GM12878 (cell line): Measurements from ENCODE around the gene MLLT3. TPM values are rescaled to one million over a fixed set of nuclear protein-coding genes. Genes with fewer than 3 reads are reported as not detected.

Experiments used
- ATAC-seq: fragments of 200-7000 bp; cut with Tn5 transposase; 3 replicates; pipeline ENCODE4 v1.9.1; 2020; ENCODE audit warnings: mild to moderate bottlenecking, moderate library complexity
- BruUV-seq: library from RNA; stranded (reverse); fragments of 400-500 nt; replicated peaks from 2 replicates; lab custom pipeline; 2021; lab: Mats Ljungman, UMichigan
- CTCF ChIA-PET: fragments of 300-600 bp; sonication (Branson Sonifier 250); formaldehyde crosslinking; extraction: SDS; loops from one replicate; lab custom pipeline; 2021; ENCODE audit warnings: inconsistent platforms; lab: Yijun Ruan, JAX
- POLR2A ChIA-PET: fragments of 350-600 bp; formaldehyde crosslinking; extraction: SDS; loops from one replicate; lab custom pipeline; 2021; ENCODE audit warnings: inconsistent platforms; lab: Charles Lee
- RAD21 ChIA-PET: fragments of 300-600 bp; sonication (Branson Sonifier 250); formaldehyde crosslinking; loops from one replicate; lab custom pipeline; 2023; ENCODE audit warnings: antibody characterized with exemption; ENCODE audit not compliant: unreplicated experiment; lab: Charles Lee
- SMC1A ChIA-PET: fragments of 300-600 bp; sonication (Branson Sonifier 250); formaldehyde crosslinking; loops from one replicate; lab custom pipeline; 2023; ENCODE audit not compliant: unreplicated experiment, uncharacterized antibody; lab: Charles Lee
- DNase-seq: peaks from one replicate; pipeline ENCODE4 v3.0.0-alpha.2; 2011; ENCODE audit warnings: low read depth, low spot score
- FAIRE-seq: peaks from 3 replicates; lab custom pipeline; 2011; peaks lifted over from hg19 to GRCh38; lab: Jason Lieb, UNC
- H2AFZ ChIP-seq: 2 replicates; pipeline ENCODE4 v1.6.0; 2011; ENCODE audit warnings: low read depth, low read length, control low read depth; ENCODE audit not compliant: control insufficient read depth
- H3K27ac ChIP-seq: 2 replicates; pipeline ENCODE4 v1.5.1; 2011; ENCODE audit warnings: control low read depth; ENCODE audit not compliant: control insufficient read depth, insufficient read depth
- H3K27me3 ChIP-seq, 2 experiments: replicated peaks in 1 of 2; 2 replicates each; pipeline versions ENCODE4 v1.6.0 to v1.6.1; 2011; ENCODE audit warnings: low read length in 1 of 2; ENCODE audit not compliant: control insufficient read depth in 2 of 2, insufficient read depth in 2 of 2
- H3K36me3 ChIP-seq, 2 experiments: 2 replicates each; pipeline ENCODE4 v1.5.1; 2011; ENCODE audit warnings: low read length in 1 of 2; ENCODE audit not compliant: control insufficient read depth in 2 of 2, insufficient read depth in 2 of 2
- H3K4me1 ChIP-seq: 2 replicates; pipeline ENCODE4 v1.6.1; 2011; ENCODE audit warnings: mild to moderate bottlenecking, low read length, moderate library complexity, mixed read lengths; ENCODE audit not compliant: control insufficient read depth, insufficient read depth
- H3K4me2 ChIP-seq: 2 replicates; pipeline ENCODE4 v1.6.0; 2011; ENCODE audit warnings: control low read depth; ENCODE audit not compliant: control insufficient read depth, insufficient read depth
- H3K4me3 ChIP-seq: fragments of 200-600 bp; sonication (generic); 2 replicates; pipeline ENCODE4 v1.5.1; 2016
- H3K79me2 ChIP-seq: 2 replicates; pipeline ENCODE4 v1.6.0; 2011; ENCODE audit warnings: low read length; ENCODE audit not compliant: control insufficient read depth, insufficient read depth
- H3K9ac ChIP-seq: 2 replicates; pipeline ENCODE4 v1.8.0; 2011; ENCODE audit warnings: low read length, control low read depth, mixed read lengths; ENCODE audit not compliant: control insufficient read depth, insufficient read depth
- H3K9me3 ChIP-seq: replicated peaks from 3 replicates; pipeline ENCODE4 v1.5.1; 2011; ENCODE audit warnings: mild to moderate bottlenecking, low read length; ENCODE audit not compliant: control insufficient read depth, insufficient read depth
- H4K20me1 ChIP-seq: 2 replicates; pipeline ENCODE4 v1.6.0; 2011; ENCODE audit not compliant: control insufficient read depth, insufficient read depth
- CEBPZ ChIP-seq: fragments of 150-350 bp; IDR thresholded peaks from 2 replicates; pipeline ENCODE4 v1.6.1; 2016; ENCODE audit warnings: low read depth, low read length
- E2F4 ChIP-seq: IDR thresholded peaks from 2 replicates; pipeline ENCODE4 v1.6.1; 2012; ENCODE audit warnings: low read depth, low read length, improper control_type of control experiment
- FOS ChIP-seq: IDR thresholded peaks from 3 replicates; pipeline ENCODE4 v1.6.1; 2011; ENCODE audit warnings: borderline replicate concordance; ENCODE audit not compliant: insufficient read length; ENCODE audit errors: extremely low read depth
- MTA3 ChIP-seq: IDR thresholded peaks from 2 replicates; pipeline ENCODE4 v1.6.1; 2012; ENCODE audit warnings: low read length, inconsistent platforms, borderline replicate concordance
- MYC ChIP-seq: IDR thresholded peaks from 2 replicates; pipeline ENCODE4 v1.6.1; 2011; ENCODE audit warnings: mild to moderate bottlenecking, low read length, moderate library complexity, inconsistent platforms; ENCODE audit not compliant: insufficient read depth, insufficient replicate concordance, insufficient read length, severe bottlenecking
- SREBF1 ChIP-seq: IDR thresholded peaks from 2 replicates; pipeline ENCODE4 v1.6.1; 2012; ENCODE audit warnings: mild to moderate bottlenecking, low read length
- SREBF2 ChIP-seq: IDR thresholded peaks from 2 replicates; pipeline ENCODE4 v1.6.1; 2012; ENCODE audit warnings: mild to moderate bottlenecking, low read length
- TCF12 ChIP-seq: IDR thresholded peaks from 2 replicates; pipeline ENCODE4 v1.6.1; 2011; ENCODE audit warnings: low read depth, mild to moderate bottlenecking, low read length
- YY1 ChIP-seq: IDR thresholded peaks from 2 replicates; pipeline ENCODE4 v1.6.1; 2011; ENCODE audit warnings: low read depth, mild to moderate bottlenecking, low read length
- ZNF207 ChIP-seq: fragments of 450-650 bp; IDR thresholded peaks from 2 replicates; pipeline ENCODE4 v1.6.1; 2014; ENCODE audit warnings: antibody characterized with exemption, mild to moderate bottlenecking, borderline replicate concordance
- ZNF274 ChIP-seq: IDR thresholded peaks from one replicate; pipeline ENCODE4 v1.8.0; 2011; ENCODE audit not compliant: insufficient read length, insufficient read depth
- WGBS: methylation state at CpG from one replicate; pipeline ENCODE4 v1.1.6; 2016; ENCODE audit warnings: low lambda C conversion rate; ENCODE audit not compliant: insufficient replicate concordance, insufficient coverage; ENCODE audit errors: missing lambda C conversion rate; 5-methylcytosine and 5-hydroxymethylcytosine counted together
- in situ Hi-C: fragments of 300-500 bp; cut with MboI; formaldehyde crosslinking; loops from 9 replicates; pipeline ENCODE4 v1.14.3; 2018; ENCODE audit warnings: mixed read lengths
- intact Hi-C: fragments of 100-400 bp; cut with micrococcal nuclease; formaldehyde crosslinking; loops from one replicate; pipeline ENCODE4 v1.14.2; 2022; ENCODE audit not compliant: unreplicated experiment
- polyA plus RNA-seq, 11 experiments: library from polyadenylated mRNA; depleted of rRNA in 4 of 11; unstranded in 6 of 11; stranded (reverse) in 5 of 11; fragments of >200 nt; fragmentation: Nextera tagmentation in 4 of 11; fragmentation: Illumina TruSeq in 1 of 11; extraction: Ambion mirVana in 4 of 11; extraction: Trizol in 1 of 11; gene quantifications; 1 replicate in 1 of 11; 2 replicates in 10 of 11; pipeline versions ENCODE4 v1.2.1 to v1.2.3, GENCODE V29; 2011 to 2016; ENCODE audit warnings: inconsistent platforms in 2 of 11, missing spikeins in 2 of 11, low read depth in 1 of 11
- total RNA-seq, 4 experiments: library from RNA; depleted of rRNA in 3 of 4; stranded (reverse); fragments of >200 nt in 3 of 4; fragmentation: Illumina TruSeq in 1 of 4; extraction: Trizol in 1 of 4; gene quantifications; 2 replicates each; pipeline versions ENCODE4 v1.2.1 to v1.2.3, GENCODE V29; 2013 to 2021
- TF ChIP-seq, protein P1 (sequence below): fragments of 450-650 bp; formaldehyde crosslinking; IDR thresholded peaks from 2 replicates; pipeline ENCODE4 v1.4.0; 2020; ENCODE audit warnings: mild to moderate bottlenecking, moderate library complexity

The MLLT3 gene
- total and polyA plus RNA-seq, 10 of the 15 experiments (the other 5 are each of a cell fraction or from before 2014, with no cell fraction given) = 17.7 to 72.3 (median 35.6) TPM

- TF ChIP-seq MTA3 (no peak), YY1 (no peak), E2F4 (no peak)
Observed at GRCh38 chr9:20492772-20493171, 129.5 kb downstream of the MLLT3 start (continued).

DNA sequence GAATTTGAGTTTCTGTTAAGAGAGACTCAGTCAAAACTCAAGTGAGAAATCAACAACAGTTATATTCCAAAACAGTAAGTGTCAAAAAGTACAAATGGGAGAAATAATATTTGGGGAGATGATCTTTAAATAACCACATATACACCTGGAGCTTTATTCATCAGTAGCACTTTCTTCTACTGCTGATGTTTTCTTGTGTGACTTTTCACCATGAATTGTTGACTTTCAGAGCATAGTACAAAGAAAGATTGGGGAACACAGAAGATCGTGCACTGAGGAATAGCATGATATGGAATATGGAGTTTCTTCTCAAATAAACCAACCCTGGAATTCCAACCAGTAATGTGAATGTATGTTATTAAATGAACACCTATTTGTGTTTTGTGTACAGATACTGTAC, 130.7 kb downstream of the MLLT3 start:
- ChIA-PET CTCF (interaction anchor here (1.0 to 1.3 kb wide), 2 partner anchors 11 to 449 kb away, joined by 5 to 7 read pairs; no protein-coding TSS in a partner anchor), RAD21 (interaction anchor here (0.9 to 1.5 kb wide), 3 partner anchors 13 to 126 kb away, joined by 3 to 5 read pairs (median 3); no protein-coding TSS in a partner anchor), POLR2A (no interaction called here), SMC1A (interaction anchor here (0.7 to 2.2 kb wide), 6 partner anchors 8 to 134 kb away, joined by 3 to 5 read pairs (median 3); no protein-coding TSS in a partner anchor)
- H3K27me3 ChIP-seq = no peaks in the 10 kb centered on the region
- BruUV-seq = no TSS peak
- no peak overlapping the region for H2AFZ ChIP-seq
- DNase-seq = no peak
- peak overlapping the region; percentile 15; the same call in 1 of the 2 replicates for H3K4me2 ChIP-seq
- H3K9me3 ChIP-seq = no peaks in the 10 kb centered on the region
- FAIRE-seq = no peak
- H3K4me1 ChIP-seq = peaks cover 8% of the 10 kb centered on the region
- no peaks in the 10 kb centered on the region for H4K20me1 ChIP-seq
- ATAC-seq = no peak
- in situ Hi-C loops = no loop called here
- TF ChIP-seq CEBPZ (no peak), SREBF2 (no peak), MYC (no peak), SREBF1 (no peak), TCF12 (no peak), ZNF207 (no peak), ZNF274 (no peak), FOS (no peak)
- TF ChIP-seq, protein P1, sequence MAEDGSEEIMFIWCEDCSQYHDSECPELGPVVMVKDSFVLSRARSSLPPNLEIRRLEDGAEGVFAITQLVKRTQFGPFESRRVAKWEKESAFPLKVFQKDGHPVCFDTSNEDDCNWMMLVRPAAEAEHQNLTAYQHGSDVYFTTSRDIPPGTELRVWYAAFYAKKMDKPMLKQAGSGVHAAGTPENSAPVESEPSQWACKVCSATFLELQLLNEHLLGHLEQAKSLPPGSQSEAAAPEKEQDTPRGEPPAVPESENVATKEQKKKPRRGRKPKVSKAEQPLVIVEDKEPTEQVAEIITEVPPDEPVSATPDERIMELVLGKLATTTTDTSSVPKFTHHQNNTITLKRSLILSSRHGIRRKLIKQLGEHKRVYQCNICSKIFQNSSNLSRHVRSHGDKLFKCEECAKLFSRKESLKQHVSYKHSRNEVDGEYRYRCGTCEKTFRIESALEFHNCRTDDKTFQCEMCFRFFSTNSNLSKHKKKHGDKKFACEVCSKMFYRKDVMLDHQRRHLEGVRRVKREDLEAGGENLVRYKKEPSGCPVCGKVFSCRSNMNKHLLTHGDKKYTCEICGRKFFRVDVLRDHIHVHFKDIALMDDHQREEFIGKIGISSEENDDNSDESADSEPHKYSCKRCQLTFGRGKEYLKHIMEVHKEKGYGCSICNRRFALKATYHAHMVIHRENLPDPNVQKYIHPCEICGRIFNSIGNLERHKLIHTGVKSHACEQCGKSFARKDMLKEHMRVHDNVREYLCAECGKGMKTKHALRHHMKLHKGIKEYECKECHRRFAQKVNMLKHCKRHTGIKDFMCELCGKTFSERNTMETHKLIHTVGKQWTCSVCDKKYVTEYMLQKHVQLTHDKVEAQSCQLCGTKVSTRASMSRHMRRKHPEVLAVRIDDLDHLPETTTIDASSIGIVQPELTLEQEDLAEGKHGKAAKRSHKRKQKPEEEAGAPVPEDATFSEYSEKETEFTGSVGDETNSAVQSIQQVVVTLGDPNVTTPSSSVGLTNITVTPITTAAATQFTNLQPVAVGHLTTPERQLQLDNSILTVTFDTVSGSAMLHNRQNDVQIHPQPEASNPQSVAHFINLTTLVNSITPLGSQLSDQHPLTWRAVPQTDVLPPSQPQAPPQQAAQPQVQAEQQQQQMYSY (CRISPR knock-in tag) = no peak
- peaks cover 10% of the 10 kb centered on the region for H3K79me2 ChIP-seq
- H3K4me3 ChIP-seq = peak overlapping the region; percentile 3; the same call in 1 of the 2 replicates
- intact Hi-C loops = no loop called here
- H3K36me3 ChIP-seq = no peaks in the 10 kb centered on the region
- no peak overlapping the region for H3K9ac ChIP-seq
- no peak overlapping the region for H3K27ac ChIP-seq
- 93% methylated on average over 1 of the region's 1 CpG for WGBS
